NCI-H146 (cell line): ENCODE results near the gene ASTN2.
A peak's percentile ranks its signal among the peaks of the same experiment; 100 is the strongest.
"Not testable (repeated sequence)": the region's sequence is repeated elsewhere in the genome, so short reads cannot be mapped to it uniquely, and the experiment has no call there.

ENCODE experiments used
- DNase-seq: peaks from one replicate; lab custom pipeline; 2025; lab: John Stamatoyannopoulos, UW

The ASTN2 gene

GRCh38 chr9:117074784-117075520 lies 339.9 kb downstream of the ASTN2 start:
- no peak for DNase-seq

- DNase-seq = no peak
These were observed 340.6 kb downstream of the ASTN2 start for GRCh38 chr9:117074342-117074662.

GRCh38 chr9:117073539-117074341 lies 341.1 kb downstream of the ASTN2 start:
- DNase-seq = peak; percentile 7

- no peak for DNase-seq
These were observed 341.8 kb downstream of the ASTN2 start for GRCh38 chr9:117073071-117073470.

GRCh38 chr9:117072216-117072615 lies 342.6 kb downstream of the ASTN2 start:
- no peak for DNase-seq

- DNase-seq = not testable (repeated sequence)
These were observed 343.1 kb downstream of the ASTN2 start for GRCh38 chr9:117071673-117072207.

- no peak for DNase-seq
These were observed 351.0 kb downstream of the ASTN2 start for GRCh38 chr9:117063721-117064471.

- DNase-seq = no peak
These were observed 353.9 kb downstream of the ASTN2 start for GRCh38 chr9:117060963-117061362.

GRCh38 chr9:117050007-117050406 lies 364.9 kb downstream of the ASTN2 start:
- DNase-seq = no peak

- DNase-seq = no peak
These were observed 368.1 kb downstream of the ASTN2 start for GRCh38 chr9:117046666-117047327.

- DNase-seq = no peak
These were observed 370.6 kb downstream of the ASTN2 start for GRCh38 chr9:117044241-117044640.

- DNase-seq = no peak
These were observed 371.7 kb downstream of the ASTN2 start for GRCh38 chr9:117043159-117043558.

GRCh38 chr9:117035546-117035945 lies 379.3 kb downstream of the ASTN2 start:
- DNase-seq = no peak

- DNase-seq = no peak
These were observed 380.0 kb downstream of the ASTN2 start for GRCh38 chr9:117034866-117035265.

GRCh38 chr9:117030254-117030768 lies 384.5 kb downstream of the ASTN2 start:
- DNase-seq = no peak

- no peak for DNase-seq
These were observed 385.5 kb downstream of the ASTN2 start for GRCh38 chr9:117029341-117029740.

- no peak for DNase-seq
These were observed 386.6 kb downstream of the ASTN2 start for GRCh38 chr9:117028103-117028858.

- DNase-seq = no peak
These were observed 393.0 kb downstream of the ASTN2 start for GRCh38 chr9:117021906-117022305.

GRCh38 chr9:117018966-117019617 lies 395.8 kb downstream of the ASTN2 start:
- peak; percentile 2 for DNase-seq

GRCh38 chr9:117017414-117017985 lies 397.4 kb downstream of the ASTN2 start:
- no peak for DNase-seq
